ENCODE measurements around the gene MORF4L1. TPM values are rescaled to one million over a fixed set of nuclear protein-coding genes. Genes with fewer than 3 reads are reported as not detected.
"Not testable (repeated sequence)": the region's sequence is repeated elsewhere in the genome, so short reads cannot be mapped to it uniquely, and the experiment has no call there.

MORF4L1 gene
- total RNA-seq, 2 experiments from 2014 or later, result 278 to 280 TPM

- ChIA-PET CTCF (no interaction called here), POLR2A (interaction anchor here (0.7 to 2.5 kb wide), 6 partner anchors 8 to 19 kb away, joined by 3 to 12 read pairs (median 3); partner anchors contain the start of gene CTSH)
- Mint-ChIP-seq H3K27me3 (no peaks in the 10 kb centered on the region), H3K36me3 (ENCODE audit: low read depth) (peaks cover 76% of the 10 kb centered on the region), H3K9me3 (no peaks in the 10 kb centered on the region), H3K4me1 (peaks cover 7% of the 10 kb centered on the region), H3K27ac (no peak overlapping the region), H3K4me3 (no peak overlapping the region)
- DNase-seq, result no peak
Measured at GRCh38 chr15:78925076-78925624, 52.5 kb downstream of the MORF4L1 start.

DNA sequence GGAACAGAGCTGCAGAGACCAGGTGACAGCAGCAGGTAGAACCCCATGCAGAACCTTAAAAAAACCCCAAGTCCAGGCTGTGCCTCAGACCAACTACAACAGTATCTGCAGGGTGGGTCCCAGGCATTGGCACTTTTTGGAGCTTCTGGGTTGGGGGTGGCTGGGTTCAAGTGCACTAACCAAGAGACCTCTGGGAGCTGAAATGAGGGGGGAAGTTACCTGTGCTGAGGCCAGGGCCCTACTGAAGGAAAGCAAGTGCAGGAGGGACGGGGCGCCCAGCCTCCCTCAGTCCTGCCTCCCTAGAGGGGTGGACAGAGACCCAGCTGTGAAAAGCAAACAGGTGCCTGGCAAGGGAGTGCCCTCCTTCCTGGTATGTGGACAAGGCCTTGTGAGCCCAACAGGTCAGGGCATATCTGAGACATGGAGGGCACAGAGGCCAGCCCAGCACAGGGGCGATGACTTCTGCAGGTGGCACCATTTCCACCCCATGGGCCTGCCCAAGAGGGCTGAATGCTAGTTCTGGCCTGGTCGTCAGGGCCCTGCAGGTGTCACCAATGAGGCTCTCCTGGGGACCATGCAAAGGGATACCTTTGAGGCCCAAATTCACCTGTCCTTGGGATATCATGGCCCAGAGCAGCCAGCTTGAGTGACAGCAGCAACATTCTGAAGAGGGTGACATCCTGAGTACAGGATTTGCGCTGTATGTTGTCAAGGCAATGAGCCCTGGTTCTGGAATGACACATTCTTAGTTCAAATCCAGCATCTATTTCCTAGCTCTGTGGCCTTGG is 53.5 kb downstream of the MORF4L1 start:
- no peak for DNase-seq
- no peak overlapping the region for H3K27ac Mint-ChIP-seq
- no peaks in the 10 kb centered on the region for H3K9me3 Mint-ChIP-seq
- ChIA-PET CTCF (interaction anchor here (1.1 kb wide), 1 partner anchor 53 kb away, joined by 3 read pairs; no protein-coding TSS in a partner anchor), POLR2A (interaction anchor here (0.7 to 2.5 kb wide), 4 partner anchors 10 to 16 kb away, joined by 3 to 12 read pairs (median 4); no protein-coding TSS in a partner anchor)
- no peaks in the 10 kb centered on the region for H3K27me3 Mint-ChIP-seq
- no peak overlapping the region for H3K4me3 Mint-ChIP-seq
- peaks cover 9% of the 10 kb centered on the region for H3K4me1 Mint-ChIP-seq
- H3K36me3 Mint-ChIP-seq (ENCODE audit: low read depth), result peaks cover 77% of the 10 kb centered on the region

GRCh38 chr15:78927077-78927790 is 54.5 kb downstream of the MORF4L1 start:
- no peaks in the 10 kb centered on the region for H3K9me3 Mint-ChIP-seq
- H3K36me3 Mint-ChIP-seq (ENCODE audit: low read depth), result peaks cover 77% of the 10 kb centered on the region
- no peak for DNase-seq
- no peak overlapping the region for H3K4me3 Mint-ChIP-seq
- ChIA-PET POLR2A (interaction anchor here (2.1 to 2.5 kb wide), 2 partner anchors 10 to 12 kb away, joined by 6 to 12 read pairs; no protein-coding TSS in a partner anchor), CTCF (interaction anchor here (1.1 kb wide), 1 partner anchor 52 kb away, joined by 3 read pairs; no protein-coding TSS in a partner anchor)
- peaks cover 10% of the 10 kb centered on the region for H3K4me1 Mint-ChIP-seq
- no peaks in the 10 kb centered on the region for H3K27me3 Mint-ChIP-seq
- no peak overlapping the region for H3K27ac Mint-ChIP-seq

DNA sequence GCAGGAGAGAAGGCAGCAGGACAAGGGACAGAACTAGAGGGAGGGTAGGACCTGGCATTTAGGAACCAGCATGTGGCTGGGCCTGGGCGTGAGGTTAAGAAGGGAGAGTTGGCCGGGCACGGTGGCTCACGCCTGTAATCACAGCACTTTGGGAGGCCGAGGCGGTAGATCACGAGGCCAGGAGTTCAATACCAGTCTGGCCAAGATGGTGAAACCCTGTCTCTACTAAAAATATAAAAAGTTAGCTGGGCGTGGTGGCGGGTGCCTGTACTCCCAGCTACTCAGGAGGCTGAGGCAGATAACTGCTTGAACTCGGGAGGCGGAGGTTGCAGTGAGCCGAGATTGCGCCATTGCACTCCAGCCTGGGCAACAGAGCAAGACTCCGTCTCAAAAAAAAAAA is 55.5 kb downstream of the MORF4L1 start:
- H3K4me3 Mint-ChIP-seq, H3K9me3 Mint-ChIP-seq, H3K27ac Mint-ChIP-seq, CTCF ChIA-PET, H3K27me3 Mint-ChIP-seq, DNase-seq, POLR2A ChIA-PET: not testable (repeated sequence)
- peaks cover 17% of the 10 kb centered on the region for H3K4me1 Mint-ChIP-seq
- H3K36me3 Mint-ChIP-seq (ENCODE audit: low read depth), result peaks cover 79% of the 10 kb centered on the region

GRCh38 chr15:78928616-78929093 is 56.0 kb downstream of the MORF4L1 start:
- ChIA-PET CTCF (no interaction called here), POLR2A (no interaction called here)
- no peak for DNase-seq
- H3K4me1 Mint-ChIP-seq, result peaks cover 20% of the 10 kb centered on the region
- H3K4me3 Mint-ChIP-seq, result no peak overlapping the region
- H3K9me3 Mint-ChIP-seq, result no peaks in the 10 kb centered on the region
- H3K27me3 Mint-ChIP-seq, result no peaks in the 10 kb centered on the region
- H3K36me3 Mint-ChIP-seq (ENCODE audit: low read depth), result peaks cover 81% of the 10 kb centered on the region
- H3K27ac Mint-ChIP-seq, result no peak overlapping the region

- Mint-ChIP-seq H3K27me3 (no peaks in the 10 kb centered on the region), H3K27ac (no peak overlapping the region), H3K4me3 (no peak overlapping the region), H3K4me1 (peaks cover 22% of the 10 kb centered on the region), H3K36me3 (ENCODE audit: low read depth) (peaks cover 82% of the 10 kb centered on the region), H3K9me3 (no peaks in the 10 kb centered on the region)
- POLR2A ChIA-PET, result interaction anchor here (1.0 to 1.4 kb wide), 2 partner anchors 10 to 14 kb away, joined by 3 to 5 read pairs; no protein-coding TSS in a partner anchor
- CTCF ChIA-PET, result no interaction called here
- no peak for DNase-seq
Measured at GRCh38 chr15:78929536-78930264, 57.0 kb downstream of the MORF4L1 start.

- ChIA-PET POLR2A (interaction anchor here (0.7 to 1.4 kb wide), 3 partner anchors 9 to 57 kb away, joined by 3 to 5 read pairs (median 3); no protein-coding TSS in a partner anchor), CTCF (no interaction called here)
- H3K36me3 Mint-ChIP-seq (ENCODE audit: low read depth), result peaks cover 77% of the 10 kb centered on the region
- H3K4me1 Mint-ChIP-seq, result peaks cover 29% of the 10 kb centered on the region
- no peaks in the 10 kb centered on the region for H3K27me3 Mint-ChIP-seq
- no peak for DNase-seq
- H3K9me3 Mint-ChIP-seq, result no peaks in the 10 kb centered on the region
- no peak overlapping the region for H3K4me3 Mint-ChIP-seq
- H3K27ac Mint-ChIP-seq, result peak overlapping the region; percentile 47
Measured at GRCh38 chr15:78930577-78931388, 58.1 kb downstream of the MORF4L1 start.

- Mint-ChIP-seq H3K4me3 (no peak overlapping the region), H3K4me1 (peaks cover 38% of the 10 kb centered on the region), H3K27me3 (no peaks in the 10 kb centered on the region), H3K36me3 (ENCODE audit: low read depth) (peaks cover 79% of the 10 kb centered on the region), H3K27ac (no peak overlapping the region), H3K9me3 (no peaks in the 10 kb centered on the region)
- POLR2A ChIA-PET, result interaction anchor here (0.7 to 1.4 kb wide), 3 partner anchors 8 to 58 kb away, joined by 3 to 5 read pairs (median 3); no protein-coding TSS in a partner anchor
- CTCF ChIA-PET, result no interaction called here
- DNase-seq, result no peak
Measured at GRCh38 chr15:78931439-78932257, 59.0 kb downstream of the MORF4L1 start.

DNA sequence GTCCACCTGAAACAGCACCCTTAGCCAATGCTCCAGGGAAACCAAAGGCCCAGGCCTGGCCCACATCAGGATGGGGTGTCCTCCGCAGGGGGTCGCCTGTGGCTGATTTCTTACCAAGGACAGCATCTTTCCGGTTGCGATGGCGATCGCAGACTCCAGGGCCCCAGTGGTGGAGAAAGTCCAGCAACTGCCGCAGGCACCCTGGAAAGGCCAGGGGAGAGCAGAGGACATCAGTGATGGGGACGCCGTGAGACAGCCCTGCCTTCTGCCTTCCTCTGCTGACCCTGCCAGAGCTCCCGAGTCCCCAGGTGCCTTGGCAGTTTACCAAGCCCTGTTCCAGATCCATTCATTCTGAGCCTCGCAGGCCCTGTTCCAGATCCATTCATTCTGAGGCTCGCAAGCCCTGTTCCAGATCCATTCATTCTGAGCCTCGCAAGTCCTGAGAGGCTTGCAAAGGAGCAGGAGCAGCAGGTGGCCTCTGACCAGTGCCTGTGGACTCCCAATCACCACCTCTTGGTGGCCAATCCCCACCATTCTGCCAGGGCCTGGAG is 59.6 kb downstream of the MORF4L1 start:
- POLR2A ChIA-PET, result interaction anchor here (0.8 kb wide), 1 partner anchor 11 kb away, joined by 3 read pairs; no protein-coding TSS in a partner anchor
- H3K27ac Mint-ChIP-seq, result no peak overlapping the region
- CTCF ChIA-PET, result no interaction called here
- no peak overlapping the region for H3K4me3 Mint-ChIP-seq
- H3K4me1 Mint-ChIP-seq, result peaks cover 42% of the 10 kb centered on the region
- no peaks in the 10 kb centered on the region for H3K9me3 Mint-ChIP-seq
- no peaks in the 10 kb centered on the region for H3K27me3 Mint-ChIP-seq
- DNase-seq, result no peak
- H3K36me3 Mint-ChIP-seq (ENCODE audit: low read depth), result peaks cover 79% of the 10 kb centered on the region

- H3K27me3 Mint-ChIP-seq, result no peaks in the 10 kb centered on the region
- H3K9me3 Mint-ChIP-seq, result no peaks in the 10 kb centered on the region
- peak overlapping the region; percentile 36 for H3K27ac Mint-ChIP-seq
- H3K4me1 Mint-ChIP-seq, result peaks cover 50% of the 10 kb centered on the region
- ChIA-PET CTCF (no interaction called here), POLR2A (interaction anchor here (0.8 to 1.4 kb wide), 3 partner anchors 9 to 60 kb away, joined by 3 to 4 read pairs (median 3); no protein-coding TSS in a partner anchor)
- no peak for DNase-seq
- no peak overlapping the region for H3K4me3 Mint-ChIP-seq
- H3K36me3 Mint-ChIP-seq (ENCODE audit: low read depth), result peaks cover 81% of the 10 kb centered on the region
Measured at GRCh38 chr15:78933187-78933822, 60.6 kb downstream of the MORF4L1 start.
